ENCODE results near the gene ATP6V1B1. TPM values are rescaled to one million over a fixed set of nuclear protein-coding genes. Genes with fewer than 3 reads are reported as not detected.

The ATP6V1B1 gene
- total and polyA plus RNA-seq, 2 of the 4 experiments (the other 2 are of a cell fraction), result 1.3 TPM; not detected in 1

DNA sequence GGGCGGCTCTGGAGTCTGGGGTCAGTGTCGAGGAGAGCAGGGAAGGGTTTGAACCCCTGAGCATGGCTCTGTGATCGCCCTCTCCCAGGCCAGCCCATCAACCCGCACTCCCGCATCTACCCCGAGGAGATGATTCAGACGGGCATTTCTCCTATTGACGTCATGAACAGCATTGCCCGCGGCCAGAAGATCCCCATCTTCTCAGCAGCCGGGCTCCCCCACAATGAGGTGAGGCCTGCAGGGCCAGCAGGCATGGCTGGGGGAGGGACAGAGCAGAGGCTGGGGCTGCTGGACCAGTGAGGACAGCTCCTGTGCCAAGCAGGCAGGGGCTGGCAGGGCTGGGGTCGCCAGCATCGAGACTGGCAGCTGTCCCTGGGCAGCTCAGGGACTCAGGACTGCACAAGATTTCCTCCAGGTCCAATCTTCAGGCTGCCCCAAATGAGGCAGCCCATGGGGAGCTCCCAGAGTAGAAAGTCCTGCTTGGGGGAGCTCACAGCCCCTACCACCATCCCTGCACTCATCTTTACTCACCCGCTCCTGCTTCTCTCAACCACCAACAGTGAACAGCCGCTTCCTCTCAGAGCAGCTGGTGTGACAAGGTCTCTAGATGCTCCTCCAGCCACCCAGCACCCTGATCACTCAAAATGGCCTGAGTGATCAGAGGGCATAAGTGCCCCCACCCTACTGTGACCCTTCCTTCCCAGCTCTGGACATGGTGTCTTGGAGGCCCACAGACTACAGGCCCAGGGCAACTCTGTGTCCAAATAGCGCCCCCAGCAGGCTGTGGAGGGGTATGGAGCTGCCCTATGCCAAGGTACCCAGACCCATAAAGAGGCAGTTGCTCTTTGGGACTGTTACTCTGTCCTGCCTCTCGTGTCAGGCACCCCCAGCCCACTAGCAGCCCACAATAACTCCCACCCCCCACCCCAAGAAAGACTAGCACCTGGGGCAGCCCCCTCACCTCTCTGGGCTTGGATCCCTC lies 24.4 kb downstream of the ATP6V1B1 start:
- no peak overlapping the region for H2BK15ac ChIP-seq (ENCODE audit: low read depth, low read length)
- no peaks in the 10 kb centered on the region for H3K36me3 ChIP-seq (ENCODE audit: control insufficient read depth, insufficient read depth, low read length)
- H3K9me3 ChIP-seq (ENCODE audit: control insufficient read depth, insufficient read depth, low read length), result no peaks in the 10 kb centered on the region
- H3K18ac ChIP-seq (ENCODE audit: low read depth, low read length), result no peak overlapping the region
- no peak overlapping the region for H3K4me2 ChIP-seq (ENCODE audit: low read depth, low read length)
- no peak overlapping the region for H3K14ac ChIP-seq (replicated peaks; ENCODE audit: low read depth, low read length)
- POLR2A ChIA-PET (ENCODE audit: unreplicated experiment), result no interaction called here
- H3K9me1 ChIP-seq (ENCODE audit: insufficient read depth, low read length), result no peaks in the 10 kb centered on the region
- BruUV-seq (replicated peaks), result no TSS peak
- intact Hi-C loops (cut with micrococcal nuclease) (no loop called here), in situ Hi-C loops (cut with MboI; ENCODE audit: low sequenced_read_pairs) (no loop called here), dilution Hi-C loops (cut with HindIII; ENCODE audit: low sequenced_read_pairs, unreplicated experiment) (no loop called here)
- peak overlapping the region; percentile 56 for H2AFZ ChIP-seq (replicated peaks; ENCODE audit: low read length, poor library complexity)
- no peak overlapping the region for H3K4me3 ChIP-seq (ENCODE audit: insufficient read depth, low read depth, low read length)
- peaks cover 5% of the 10 kb centered on the region; the same call in 1 of the 2 replicates for H3K27me3 ChIP-seq (ENCODE audit: control insufficient read depth, insufficient read depth, low read length)
- H4K8ac ChIP-seq (ENCODE audit: low read depth in 2 of 2, low read length in 2 of 2), result no peak overlapping the region
- H4K5ac ChIP-seq (ENCODE audit: low read depth, low read length), result no peak overlapping the region
- ATAC-seq (ENCODE audit: low read depth) (no peak), DNase-seq (no peak)
- H4K91ac ChIP-seq (ENCODE audit: insufficient read depth, low read depth, low read length), result no peak overlapping the region
- no peak overlapping the region for H3K23ac ChIP-seq (ENCODE audit: low read depth, low read length)
- CTCF ChIA-PET, result interaction anchor here (0.6 to 2.3 kb wide), 2 partner anchors 12 to 88 kb away, joined by 3 to 7 read pairs; no protein-coding TSS in a partner anchor
- WGBS, 2 experiments (ENCODE audit: extremely low coverage in 2 of 2, insufficient read length in 1 of 2), result 89% methylated on average over 9 of the region's 17 CpGs; no CpG with 5 or more reads in 1 of the 2 experiments
- no peaks in the 10 kb centered on the region for H4K20me1 ChIP-seq (ENCODE audit: insufficient read depth, low read length)
- H2BK120ac ChIP-seq (ENCODE audit: low read depth, low read length), result no peak overlapping the region
- H2BK20ac ChIP-seq (ENCODE audit: low read depth, low read length), result no peak overlapping the region
- no peak overlapping the region for H3K27ac ChIP-seq (ENCODE audit: insufficient read depth, low read length)
- H2AK5ac ChIP-seq (ENCODE audit: low read depth, low read length), result no peak overlapping the region
- H3K9ac ChIP-seq (ENCODE audit: low read depth, low read length), result no peak overlapping the region
- no peaks in the 10 kb centered on the region for H3K79me1 ChIP-seq (ENCODE audit: low read depth in 1 of 2, low read length in 2 of 2)
- no peak overlapping the region for H2BK5ac ChIP-seq (ENCODE audit: low read depth, low read length, poor library complexity, severe bottlenecking)
- no peak overlapping the region for H3K56ac ChIP-seq (ENCODE audit: extremely low read depth, insufficient read depth, low read length)
- no peaks in the 10 kb centered on the region for H3K4me1 ChIP-seq (ENCODE audit: control insufficient read depth, insufficient read depth, low read length)
- peak overlapping the region; percentile 25 for H2AK9ac ChIP-seq (replicated peaks; ENCODE audit: low read depth, low read length, poor library complexity)
- H3K4ac ChIP-seq (ENCODE audit: low read depth, low read length), result no peak overlapping the region
- TF ChIP-seq RFX5 (IDR thresholded peaks at IDR 0.05; ENCODE audit: low read depth, low read length), result no peak
- no peak for TF ChIP-seq NFE2L2 (IDR thresholded peaks at IDR 0.05; ENCODE audit: low read depth, low read length)
- no peak for TF ChIP-seq RCOR1 (IDR thresholded peaks at IDR 0.05; ENCODE audit: insufficient replicate concordance, low read length)
- TF ChIP-seq CTCF (conservative IDR thresholded peaks at IDR 0.05; ENCODE audit: low read depth, low read length), result no peak
- TF ChIP-seq FOS (IDR thresholded peaks at IDR 0.05; ENCODE audit: low read depth, low read length), result no peak
- TF ChIP-seq BHLHE40 (IDR thresholded peaks at IDR 0.05; ENCODE audit: low read depth, low read length), result no peak
- TF ChIP-seq ELK1 (IDR thresholded peaks at IDR 0.05; ENCODE audit: borderline replicate concordance, low read depth, low read length), result no peak
- no peak for TF ChIP-seq USF2 (IDR thresholded peaks at IDR 0.05; ENCODE audit: low read depth, low read length)
- no peak for TF ChIP-seq MAFK (IDR thresholded peaks at IDR 0.05; ENCODE audit: low read depth, low read length)
- TF ChIP-seq SMC3 (IDR thresholded peaks at IDR 0.05; ENCODE audit: low read depth, low read length), result no peak
- no peak for TF ChIP-seq RAD21 (IDR thresholded peaks at IDR 0.05; ENCODE audit: low read length)
- TF ChIP-seq CEBPB (IDR thresholded peaks at IDR 0.05; ENCODE audit: low read depth, low read length), result no peak
- no peak for TF ChIP-seq MXI1 (IDR thresholded peaks at IDR 0.05; ENCODE audit: borderline replicate concordance, low read depth, low read length)
- TF ChIP-seq CHD1 (IDR thresholded peaks at IDR 0.05; ENCODE audit: low read depth, low read length), result no peak

All from IMR-90 (cell line).